Stimulated activated CD4-positive, alpha-beta T cell treated with anti-CD3 and anti-CD28 coated beads, Interleukin-15, amount 100 ng/mL, for 48 hours (primary cell): ENCODE results near the gene NCOA5.

Experiments used
- DNase-seq, 2 donors: peaks; one replicate each; pipeline ENCODE4 v3.0.0-alpha.2; 2020; ENCODE audit warnings: low read depth in 2 of 2

The NCOA5 gene

GRCh38 chr20:46014517-46015396 lies 75.0 kb downstream of the NCOA5 start:
- DNase-seq: no peak

GRCh38 chr20:46013829-46014516 lies 75.8 kb downstream of the NCOA5 start:
- DNase-seq: peak; percentile 40 to 59

GRCh38 chr20:46013322-46013828 lies 76.4 kb downstream of the NCOA5 start:
- no peak for DNase-seq

- no peak for DNase-seq
These were observed 76.8 kb downstream of the NCOA5 start for GRCh38 chr20:46012921-46013320.

GRCh38 chr20:46011631-46012482 lies 77.9 kb downstream of the NCOA5 start:
- peak in 1 of 2 donors; percentile 36 for DNase-seq
